Stimulated activated naive CD8-positive, alpha-beta T cell treated with anti-CD3 and anti-CD28 coated beads, Interleukin-15, amount 100 ng/mL, for 72 hours (primary cell): ENCODE data around the gene VSTM2A.

Source experiments
- ATAC-seq: fragments of 150-1000 bp; cut with Tn5 transposase; 2 replicates; pipeline ENCODE4 v1.10.0; 2021; ENCODE audit warnings: mild to moderate bottlenecking, moderate library complexity
- DNase-seq, 2 donors: peaks; one replicate each; pipeline ENCODE4 v3.0.0; 2021 to 2022
- H3K27ac Mint-ChIP-seq, 2 donors: one replicate each; pipeline ENCODE4 v1.8.0; 2022; ENCODE audit warnings: mild to moderate bottlenecking in 2 of 2, mixed read lengths in 2 of 2, moderate library complexity in 2 of 2
- H3K27me3 Mint-ChIP-seq: one replicate; pipeline ENCODE4 v1.8.0; 2022; ENCODE audit warnings: mixed read lengths
- H3K4me1 Mint-ChIP-seq: one replicate; pipeline ENCODE4 v1.8.0; 2022; ENCODE audit warnings: mild to moderate bottlenecking, mixed read lengths
- H3K4me3 Mint-ChIP-seq, 2 donors: one replicate each; pipeline ENCODE4 v1.8.0; 2022; ENCODE audit warnings: mild to moderate bottlenecking in 2 of 2, mixed read lengths in 2 of 2, moderate library complexity in 1 of 2
- H3K9me3 Mint-ChIP-seq, 2 donors: one replicate each; pipeline ENCODE4 v1.8.0; 2022; ENCODE audit warnings: mixed read lengths in 2 of 2

The VSTM2A gene

GRCh38 chr7:54563329-54563916 lies 21.2 kb downstream of the VSTM2A start:
- Mint-ChIP-seq H3K9me3 (peaks cover 6 to 7% of the 10 kb centered on the region in 2 donors), H3K4me3 (no peak overlapping the region), H3K27me3 (no peaks in the 10 kb centered on the region), H3K27ac (no peak overlapping the region), H3K4me1 (no peaks in the 10 kb centered on the region)
- no peak for ATAC-seq
- no peak for DNase-seq

DNA sequence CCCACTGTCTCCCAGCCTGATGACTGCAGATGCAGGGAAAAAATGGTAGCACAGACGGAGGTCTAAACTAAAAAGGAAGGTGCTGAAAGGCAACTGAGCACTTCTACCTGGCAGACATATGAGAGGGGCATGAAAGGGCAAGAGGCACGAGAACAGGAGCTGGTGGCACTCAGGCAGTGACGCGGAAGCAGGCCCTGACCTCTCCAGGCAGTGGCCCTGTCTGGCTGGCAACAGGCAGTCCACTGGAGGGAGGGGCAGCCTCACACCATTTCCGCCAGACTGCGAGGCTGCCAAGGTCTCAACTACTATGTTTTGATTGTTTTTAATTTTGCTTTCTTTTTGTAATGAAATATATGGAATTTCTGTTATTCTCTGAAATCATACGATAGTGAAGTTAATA lies 23.3 kb downstream of the VSTM2A start:
- Mint-ChIP-seq H3K4me1 (no peaks in the 10 kb centered on the region), H3K27ac (no peak overlapping the region)

DNA sequence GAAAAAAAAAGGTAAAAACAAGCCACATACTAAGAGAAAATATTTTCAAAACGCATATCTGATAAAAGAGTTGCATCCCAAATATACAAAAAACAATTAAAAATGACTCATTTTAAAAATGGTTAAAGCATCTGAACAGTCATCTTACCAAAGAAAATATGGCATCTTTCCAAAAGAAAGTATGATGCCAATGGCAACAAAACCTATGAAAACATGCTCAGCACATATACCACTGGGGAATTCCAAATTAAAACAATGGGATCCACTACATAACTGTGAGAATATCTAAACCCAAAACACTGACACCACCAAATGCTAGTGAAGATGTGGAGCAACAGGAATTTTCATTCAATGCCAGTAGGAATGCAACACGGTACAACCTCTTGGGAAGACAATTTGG lies 39.3 kb downstream of the VSTM2A start:
- H3K27me3 Mint-ChIP-seq: no peaks in the 10 kb centered on the region
- DNase-seq (no peak), ATAC-seq (no peak)
- H3K9me3 Mint-ChIP-seq: peaks cover 9 to 12% of the 10 kb centered on the region in 2 donors
- no peaks in the 10 kb centered on the region for H3K4me1 Mint-ChIP-seq
- no peak overlapping the region for H3K27ac Mint-ChIP-seq
- no peak overlapping the region for H3K4me3 Mint-ChIP-seq

More for the DNA sequence above, 23.3 kb downstream of the VSTM2A start:
- H3K27me3 Mint-ChIP-seq: no peaks in the 10 kb centered on the region
- no peak for DNase-seq
- no peak overlapping the region for H3K4me3 Mint-ChIP-seq
- no peak for ATAC-seq
- H3K9me3 Mint-ChIP-seq: peaks cover 6 to 7% of the 10 kb centered on the region in 2 donors

- no peak for DNase-seq
- Mint-ChIP-seq H3K9me3 (peaks cover 6 to 17% of the 10 kb centered on the region in 2 donors), H3K4me1 (no peaks in the 10 kb centered on the region), H3K27me3 (no peaks in the 10 kb centered on the region), H3K27ac (no peak overlapping the region), H3K4me3 (no peak overlapping the region)
- ATAC-seq: no peak
These were observed 49.5 kb downstream of the VSTM2A start for GRCh38 chr7:54591404-54592386.

DNA sequence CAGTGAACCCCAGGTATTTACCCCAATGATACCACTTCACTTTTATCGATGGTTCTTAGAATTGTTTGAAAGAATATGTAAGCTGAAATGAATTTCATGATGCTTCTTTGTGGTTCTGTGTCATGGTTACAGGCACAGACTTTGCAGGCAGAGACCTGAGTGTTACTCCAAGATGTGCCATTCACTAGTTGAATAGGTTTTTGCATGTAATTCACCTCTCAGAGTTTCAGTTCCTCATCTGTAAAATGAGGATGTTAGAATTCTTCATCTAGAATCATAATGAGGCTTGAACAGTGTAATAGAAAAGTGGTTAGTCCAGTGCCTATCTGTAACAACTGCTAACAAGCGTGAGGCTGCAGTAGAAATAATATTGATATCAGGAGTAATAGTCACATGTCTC lies 54.6 kb downstream of the VSTM2A start:
- H3K4me3 Mint-ChIP-seq: no peak overlapping the region
- no peaks in the 10 kb centered on the region for H3K4me1 Mint-ChIP-seq
- ATAC-seq (no peak), DNase-seq (no peak)
- no peak overlapping the region for H3K27ac Mint-ChIP-seq
- H3K9me3 Mint-ChIP-seq: peaks cover 0 to 17% of the 10 kb centered on the region in 2 donors
- no peaks in the 10 kb centered on the region for H3K27me3 Mint-ChIP-seq

GRCh38 chr7:54615537-54615936 lies 73.4 kb downstream of the VSTM2A start:
- Mint-ChIP-seq H3K4me1 (no peaks in the 10 kb centered on the region), H3K27ac (peak overlapping the region in 1 of 2 donors; percentile 72), H3K9me3 (peaks cover 8 to 11% of the 10 kb centered on the region in 2 donors), H3K4me3 (no peak overlapping the region), H3K27me3 (no peaks in the 10 kb centered on the region)
- DNase-seq: no peak
- no peak for ATAC-seq
